ENCODE measurements around the gene MOB3A. TPM values are rescaled to one million over a fixed set of nuclear protein-coding genes. Genes with fewer than 3 reads are reported as not detected.

Gene MOB3A
- total RNA-seq, 1 experiment from 2014 or later: 11.7 TPM

- Mint-ChIP-seq H3K4me1 (ENCODE audit: low read depth, unreplicated experiment) (no peaks in the 10 kb centered on the region), H3K27me3 (ENCODE audit: insufficient read depth, unreplicated experiment) (no peaks in the 10 kb centered on the region), H3K4me3 (ENCODE audit: unreplicated experiment) (no peak overlapping the region), H3K27ac (ENCODE audit: unreplicated experiment) (no peak overlapping the region), H3K9me3 (ENCODE audit: unreplicated experiment) (no peaks in the 10 kb centered on the region), H3K36me3 (ENCODE audit: insufficient read depth, unreplicated experiment) (peaks cover 92% of the 10 kb centered on the region)
- no TSS peak for BruUV-seq (replicated peaks)
- H3K9me3 ChIP-seq: no peaks in the 10 kb centered on the region
- no peak for DNase-seq
- intact Hi-C loops (cut with micrococcal nuclease; ENCODE audit: unreplicated experiment): no loop called here
- ChIA-PET POLR2A (no interaction called here), CTCF (no interaction called here)
- no peaks in the 10 kb centered on the region for H3K27me3 ChIP-seq (replicated peaks; ENCODE audit: control insufficient read depth, insufficient read depth, low read length)
- TF ChIP-seq CTCF (IDR thresholded peaks at IDR 0.05; ENCODE audit: insufficient read depth in 1 of 2, low read depth in 1 of 2, low read length in 1 of 2, severe bottlenecking in 1 of 2, unreplicated experiment in 1 of 2): no peak
- H3K4me3 ChIP-seq (ENCODE audit: low read depth, low read length): no peak overlapping the region
- no peaks in the 10 kb centered on the region for H3K4me1 ChIP-seq
- peaks cover 7% of the 10 kb centered on the region for H3K36me3 ChIP-seq (ENCODE audit: control insufficient read depth, insufficient read depth, low read length)
Observed at GRCh38 chr19:2115324-2115723, 19.2 kb upstream of the MOB3A start.

- no peaks in the 10 kb centered on the region for H3K4me1 Mint-ChIP-seq (ENCODE audit: low read depth, unreplicated experiment)
- peaks cover 7% of the 10 kb centered on the region for H3K36me3 ChIP-seq (ENCODE audit: control insufficient read depth, insufficient read depth, low read length)
- no peak overlapping the region for H3K27ac Mint-ChIP-seq (ENCODE audit: unreplicated experiment)
Observed at GRCh38 chr19:2114821-2115220, 18.7 kb upstream of the MOB3A start.

GRCh38 chr19:2114218-2114617 is 18.1 kb upstream of the MOB3A start:
- H3K9me3 Mint-ChIP-seq (ENCODE audit: unreplicated experiment): no peaks in the 10 kb centered on the region
- POLR2A ChIA-PET: no interaction called here

More at GRCh38 chr19:2114821-2115220, 18.7 kb upstream of the MOB3A start:
- Histone ChIP-seq H3K4me1 (no peaks in the 10 kb centered on the region), H3K27me3 (replicated peaks; ENCODE audit: control insufficient read depth, insufficient read depth, low read length) (no peaks in the 10 kb centered on the region), H3K9me3 (no peaks in the 10 kb centered on the region), H3K4me3 (ENCODE audit: low read depth, low read length) (no peak overlapping the region)
- ChIA-PET POLR2A (no interaction called here), CTCF (no interaction called here)
- BruUV-seq (replicated peaks): no TSS peak
- DNase-seq: no peak
- intact Hi-C loops (cut with micrococcal nuclease; ENCODE audit: unreplicated experiment): no loop called here
- H3K36me3 Mint-ChIP-seq (ENCODE audit: insufficient read depth, unreplicated experiment): peaks cover 92% of the 10 kb centered on the region
- no peak for TF ChIP-seq CTCF (IDR thresholded peaks at IDR 0.05; ENCODE audit: insufficient read depth in 1 of 2, low read depth in 1 of 2, low read length in 1 of 2, severe bottlenecking in 1 of 2, unreplicated experiment in 1 of 2)
- no peaks in the 10 kb centered on the region for H3K9me3 Mint-ChIP-seq (ENCODE audit: unreplicated experiment)
- H3K4me3 Mint-ChIP-seq (ENCODE audit: unreplicated experiment): no peak overlapping the region
- H3K27me3 Mint-ChIP-seq (ENCODE audit: insufficient read depth, unreplicated experiment): no peaks in the 10 kb centered on the region

More at GRCh38 chr19:2114218-2114617, 18.1 kb upstream of the MOB3A start:
- CTCF ChIA-PET: no interaction called here
- Histone ChIP-seq H3K27me3 (replicated peaks; ENCODE audit: control insufficient read depth, insufficient read depth, low read length) (no peaks in the 10 kb centered on the region), H3K36me3 (ENCODE audit: control insufficient read depth, insufficient read depth, low read length) (peaks cover 7% of the 10 kb centered on the region), H3K4me3 (ENCODE audit: low read depth, low read length) (no peak overlapping the region), H3K4me1 (no peaks in the 10 kb centered on the region), H3K9me3 (no peaks in the 10 kb centered on the region)
- H3K4me1 Mint-ChIP-seq (ENCODE audit: low read depth, unreplicated experiment): no peaks in the 10 kb centered on the region
- peak overlapping the region; percentile 26 for H3K27ac Mint-ChIP-seq (ENCODE audit: unreplicated experiment)
- no peak for DNase-seq
- TF ChIP-seq CTCF (IDR thresholded peaks at IDR 0.05; ENCODE audit: insufficient read depth in 1 of 2, low read depth in 1 of 2, low read length in 1 of 2, severe bottlenecking in 1 of 2, unreplicated experiment in 1 of 2): no peak
- intact Hi-C loops (cut with micrococcal nuclease; ENCODE audit: unreplicated experiment): no loop called here
- peaks cover 92% of the 10 kb centered on the region for H3K36me3 Mint-ChIP-seq (ENCODE audit: insufficient read depth, unreplicated experiment)
- H3K27me3 Mint-ChIP-seq (ENCODE audit: insufficient read depth, unreplicated experiment): no peaks in the 10 kb centered on the region
- no TSS peak for BruUV-seq (replicated peaks)
- H3K4me3 Mint-ChIP-seq (ENCODE audit: unreplicated experiment): no peak overlapping the region

All from Caco-2 (cell line).